NT2/D1 (cell line): ENCODE measurements around the gene WNK2.

Experiments
- DNase-seq: peaks from one replicate; pipeline ENCODE4 v3.0.0-alpha.2; 2011; ENCODE audit warnings: low read depth, low spot score
- H3K27me3 ChIP-seq: 2 replicates; pipeline ENCODE4 v1.6.0; 2011; ENCODE audit warnings: mild to moderate bottlenecking; ENCODE audit not compliant: insufficient read length, insufficient read depth
- H3K36me3 ChIP-seq: 2 replicates; pipeline ENCODE4 v1.6.1; 2011; ENCODE audit warnings: mild to moderate bottlenecking, low read length, mixed read lengths; ENCODE audit not compliant: insufficient read depth, insufficient read length
- H3K4me1 ChIP-seq: 2 replicates; pipeline ENCODE4 v1.5.1; 2011; ENCODE audit not compliant: insufficient read depth, insufficient read length
- H3K4me3 ChIP-seq: 2 replicates; pipeline ENCODE4 v1.5.1; 2011; ENCODE audit warnings: low read depth; ENCODE audit not compliant: insufficient read length
- H3K9ac ChIP-seq: 2 replicates; pipeline ENCODE4 v1.6.0; 2011; ENCODE audit warnings: low read depth; ENCODE audit not compliant: insufficient read length
- H3K9me3 ChIP-seq: 2 replicates; pipeline ENCODE4 v1.5.1; 2011; ENCODE audit warnings: mild to moderate bottlenecking, low read length; ENCODE audit not compliant: insufficient read depth
- SUZ12 ChIP-seq: IDR thresholded peaks from 2 replicates; pipeline ENCODE4 v1.6.1; 2011; ENCODE audit not compliant: insufficient read length, insufficient read depth; ENCODE audit errors: extremely low read depth
- YY1 ChIP-seq: IDR thresholded peaks from 2 replicates; pipeline ENCODE4 v1.6.1; 2011; ENCODE audit not compliant: insufficient read length, insufficient read depth
- ZNF274 ChIP-seq: IDR thresholded peaks from 2 replicates; pipeline ENCODE4 v1.6.1; 2011; ENCODE audit warnings: mild to moderate bottlenecking, low read depth, low read length

WNK2 gene

GRCh38 chr9:93225417-93225816, 41.5 kb downstream of the WNK2 start:
- Histone ChIP-seq H3K4me1 (peaks cover 20% of the 10 kb centered on the region), H3K9ac (no peak overlapping the region), H3K36me3 (no peaks in the 10 kb centered on the region), H3K27me3 (no peaks in the 10 kb centered on the region), H3K9me3 (no peaks in the 10 kb centered on the region), H3K4me3 (no peak overlapping the region)
- no peak for DNase-seq
- no peak for TF ChIP-seq YY1
- TF ChIP-seq ZNF274: no peak
- no peak for TF ChIP-seq SUZ12

DNA sequence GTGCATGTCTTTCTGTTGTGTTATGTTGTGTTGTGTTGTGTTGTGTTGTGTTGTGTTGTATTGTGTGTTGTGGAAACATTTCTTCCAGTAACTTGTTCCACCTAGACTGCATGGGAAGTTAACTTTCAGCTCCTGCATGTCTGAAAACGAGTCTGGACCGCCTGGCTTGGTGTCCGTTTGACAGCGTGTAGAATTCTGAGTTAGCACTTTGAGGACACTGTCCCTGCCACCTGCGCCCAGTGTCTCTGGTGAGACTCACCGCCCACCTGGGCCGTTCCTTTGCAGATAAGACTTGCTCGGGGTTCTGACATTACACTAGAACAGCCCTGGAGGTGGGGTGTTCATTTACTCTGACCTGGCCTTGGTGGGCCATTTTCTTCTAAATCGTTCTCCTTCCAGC, 42.0 kb downstream of the WNK2 start:
- no peak for DNase-seq
- Histone ChIP-seq H3K27me3 (no peaks in the 10 kb centered on the region), H3K9ac (no peak overlapping the region), H3K4me1 (peaks cover 20% of the 10 kb centered on the region), H3K4me3 (no peak overlapping the region), H3K9me3 (no peaks in the 10 kb centered on the region), H3K36me3 (no peaks in the 10 kb centered on the region)
- no peak for TF ChIP-seq SUZ12
- no peak for TF ChIP-seq YY1
- TF ChIP-seq ZNF274: no peak

DNA sequence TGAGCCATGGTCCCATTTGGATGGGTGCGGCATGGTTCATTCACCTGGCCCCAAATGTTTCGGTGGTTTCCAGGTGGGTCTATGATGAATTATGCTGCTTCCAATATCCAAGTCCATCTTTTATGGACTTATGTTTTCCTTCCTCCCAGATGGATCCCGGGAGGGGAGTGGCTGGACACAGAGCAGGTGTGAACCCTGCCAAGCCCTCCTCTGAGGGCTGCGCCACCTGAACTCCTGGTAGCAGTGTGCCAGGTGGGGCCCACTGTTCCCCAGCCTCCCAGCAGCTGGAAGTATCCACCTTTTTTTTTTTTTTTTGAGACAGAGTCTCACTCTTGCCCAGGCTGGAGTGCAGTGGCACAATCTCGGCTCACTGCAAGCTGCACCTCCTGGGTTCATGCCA, 42.9 kb downstream of the WNK2 start:
- Histone ChIP-seq H3K9ac (no peak overlapping the region), H3K27me3 (no peaks in the 10 kb centered on the region), H3K4me3 (no peak overlapping the region), H3K36me3 (peaks cover 5% of the 10 kb centered on the region), H3K4me1 (peaks cover 20% of the 10 kb centered on the region), H3K9me3 (no peaks in the 10 kb centered on the region)
- TF ChIP-seq ZNF274 (no peak), SUZ12 (no peak), YY1 (no peak)
- DNase-seq: no peak

GRCh38 chr9:93228030-93228429, 44.1 kb downstream of the WNK2 start:
- peaks cover 18% of the 10 kb centered on the region for H3K4me1 ChIP-seq
- peaks cover 5% of the 10 kb centered on the region for H3K36me3 ChIP-seq
- H3K4me3 ChIP-seq: no peak overlapping the region
- TF ChIP-seq YY1 (no peak), ZNF274 (no peak), SUZ12 (no peak)
- no peaks in the 10 kb centered on the region for H3K27me3 ChIP-seq
- no peak overlapping the region for H3K9ac ChIP-seq
- no peaks in the 10 kb centered on the region for H3K9me3 ChIP-seq
- no peak for DNase-seq

DNA sequence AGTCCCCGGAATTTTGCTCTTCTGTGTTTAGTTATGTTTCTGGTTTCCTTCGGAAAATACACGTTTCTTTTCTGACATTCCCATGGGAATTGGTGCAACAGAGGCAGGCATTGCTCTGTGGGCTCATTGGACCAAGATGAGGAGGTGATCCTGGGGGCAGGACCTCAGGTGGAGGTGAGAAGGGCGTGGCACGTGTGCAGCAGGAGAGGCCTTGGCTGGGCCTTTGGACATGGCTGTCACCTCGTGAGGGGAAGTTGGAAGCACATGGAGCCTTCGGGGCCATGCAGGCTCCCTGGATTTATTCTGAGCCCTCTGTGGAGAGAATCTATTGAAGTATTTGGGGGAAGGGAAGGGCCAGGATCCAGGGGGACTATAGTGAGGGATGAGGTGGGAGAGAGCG, 44.5 kb downstream of the WNK2 start:
- Histone ChIP-seq H3K9me3 (no peaks in the 10 kb centered on the region), H3K4me3 (no peak overlapping the region), H3K9ac (no peak overlapping the region), H3K27me3 (no peaks in the 10 kb centered on the region), H3K36me3 (peaks cover 5% of the 10 kb centered on the region), H3K4me1 (peaks cover 16% of the 10 kb centered on the region)
- no peak for DNase-seq
- TF ChIP-seq YY1: no peak
- no peak for TF ChIP-seq ZNF274
- TF ChIP-seq SUZ12: no peak

DNA sequence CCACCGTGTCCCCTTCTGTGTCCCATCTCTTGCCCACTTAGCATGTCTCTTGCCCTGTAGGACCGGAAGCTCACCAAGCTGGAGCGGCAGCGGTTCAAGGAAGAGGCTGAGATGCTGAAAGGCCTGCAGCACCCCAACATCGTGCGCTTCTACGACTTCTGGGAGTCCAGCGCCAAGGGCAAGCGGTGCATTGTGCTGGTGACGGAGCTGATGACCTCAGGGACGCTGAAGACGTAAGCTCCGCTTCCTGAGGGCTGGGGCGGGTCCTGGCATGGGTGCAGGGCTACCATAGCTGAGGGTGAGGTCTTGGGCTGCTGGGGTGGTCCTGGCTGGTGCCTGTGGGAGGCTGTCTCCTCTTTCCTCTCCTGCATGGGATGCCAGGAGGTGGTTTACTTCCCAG, 45.7 kb downstream of the WNK2 start:
- Histone ChIP-seq H3K4me1 (peaks cover 6% of the 10 kb centered on the region), H3K9me3 (no peaks in the 10 kb centered on the region), H3K27me3 (no peaks in the 10 kb centered on the region), H3K36me3 (peaks cover 5% of the 10 kb centered on the region), H3K9ac (no peak overlapping the region), H3K4me3 (no peak overlapping the region)
- TF ChIP-seq SUZ12 (no peak), ZNF274 (no peak), YY1 (no peak)
- no peak for DNase-seq

DNA sequence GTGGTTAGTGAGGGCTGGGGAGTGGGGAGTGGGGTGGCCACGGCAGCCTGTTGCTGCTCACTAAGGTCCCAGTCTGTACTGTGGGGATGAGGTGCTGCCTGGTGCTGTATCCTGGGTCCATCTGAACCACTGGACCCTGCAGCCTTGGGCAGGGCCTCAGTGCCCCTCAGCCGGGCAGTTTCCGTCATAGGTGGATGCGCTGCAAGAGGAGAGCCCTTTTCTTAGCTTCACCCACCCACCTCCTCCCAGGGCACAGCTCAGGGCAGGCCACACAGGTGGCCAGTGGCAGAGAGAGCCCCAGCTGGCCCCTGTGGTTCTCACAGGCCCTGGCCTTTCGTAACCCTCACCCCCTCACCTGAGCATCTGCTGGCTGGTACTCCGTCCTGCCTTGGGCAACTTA, 46.2 kb downstream of the WNK2 start:
- Histone ChIP-seq H3K36me3 (peaks cover 5% of the 10 kb centered on the region), H3K4me3 (no peak overlapping the region), H3K9ac (no peak overlapping the region), H3K9me3 (no peaks in the 10 kb centered on the region), H3K4me1 (peaks cover under 1% of the 10 kb centered on the region), H3K27me3 (no peaks in the 10 kb centered on the region)
- TF ChIP-seq YY1: no peak
- TF ChIP-seq SUZ12: no peak
- no peak for DNase-seq

- Histone ChIP-seq H3K36me3 (peaks cover 5% of the 10 kb centered on the region), H3K4me1 (no peaks in the 10 kb centered on the region), H3K27me3 (no peaks in the 10 kb centered on the region), H3K4me3 (no peak overlapping the region), H3K9me3 (no peaks in the 10 kb centered on the region), H3K9ac (no peak overlapping the region)
- no peak for DNase-seq
- TF ChIP-seq SUZ12 (no peak), ZNF274 (no peak)
Measured at GRCh38 chr9:93230601-93231000, 46.7 kb downstream of the WNK2 start.
